Lung (tissue), 12 donors: ENCODE results near the gene ERVV-1. TPM values are rescaled to one million over a fixed set of nuclear protein-coding genes. Genes with fewer than 3 reads are reported as not detected.
A peak's percentile ranks its signal among the peaks of the same experiment; 100 is the strongest.

ENCODE experiments used
- ATAC-seq: fragments of 200-7000 bp; cut with Tn5 transposase; one replicate; pipeline ENCODE4 v1.9.1; 2020; ENCODE audit warnings: moderate number of reproducible peaks; ENCODE audit not compliant: insufficient read depth, low FRiP score
- DNase-seq, 3 donors: peaks; one replicate each; pipeline ENCODE4 v3.0.0-alpha.2; 2013 to 2017
- H3K27ac ChIP-seq, 2 donors: one replicate each; pipeline ENCODE4 v1.5.1; 2013; ENCODE audit warnings: mild to moderate bottlenecking in 2 of 2, moderate library complexity in 2 of 2, control low read depth in 1 of 2, inconsistent platforms in 1 of 2, low read depth in 1 of 2, low read length in 1 of 2
- H3K27me3 ChIP-seq, 3 donors: one replicate each; pipeline ENCODE4 v1.5.1; 2013; ENCODE audit warnings: low read length in 2 of 3; ENCODE audit not compliant: control insufficient read depth in 3 of 3, insufficient read depth in 3 of 3
- H3K36me3 ChIP-seq, 4 donors: one replicate each; pipeline ENCODE4 v1.5.1; 2013; ENCODE audit warnings: low read length in 4 of 4, mild to moderate bottlenecking in 1 of 4, moderate library complexity in 1 of 4; ENCODE audit not compliant: control insufficient read depth in 4 of 4, insufficient read depth in 4 of 4
- H3K4me1 ChIP-seq, 5 donors: one replicate each; pipeline ENCODE4 v1.5.1; 2013; ENCODE audit warnings: low read length in 5 of 5, mild to moderate bottlenecking in 2 of 5, moderate library complexity in 1 of 5; ENCODE audit not compliant: control insufficient read depth in 5 of 5, insufficient read depth in 5 of 5
- H3K4me3 ChIP-seq: one replicate; pipeline ENCODE4 v1.5.1; 2013; ENCODE audit warnings: mild to moderate bottlenecking, control low read depth, moderate library complexity
- H3K9ac ChIP-seq, 2 donors: one replicate each; pipeline ENCODE4 v1.5.1; 2013; ENCODE audit warnings: low read length in 2 of 2, control low read depth in 1 of 2; ENCODE audit not compliant: insufficient read depth in 1 of 2
- H3K9me3 ChIP-seq, 4 donors: one replicate each; pipeline ENCODE4 v1.5.1; 2013; ENCODE audit warnings: low read length in 3 of 4, mild to moderate bottlenecking in 1 of 4, moderate library complexity in 1 of 4; ENCODE audit not compliant: control insufficient read depth in 4 of 4, insufficient read depth in 3 of 4
- CTCF ChIP-seq: IDR thresholded peaks from 2 replicates; pipeline ENCODE4 v1.5.1; 2012; ENCODE audit warnings: mild to moderate bottlenecking; ENCODE audit errors: control extremely low read depth, extremely low read depth
- WGBS, 2 donors: extraction: QIAGEN DNeasy Blood & Tissue Kit; methylation state at CpG; one replicate each; pipeline ENCODE4 v1.1.7; 2013; 5-methylcytosine and 5-hydroxymethylcytosine counted together
- polyA plus RNA-seq, 2 donors: library from polyadenylated mRNA; stranded (reverse); fragments of 200-250 nt; gene quantifications; one replicate each; pipeline ENCODE4 v1.2.1, GENCODE V29; 2013
- total RNA-seq, 2 donors: library from RNA; depleted of rRNA in 1 of 2; stranded (reverse); fragments of >200 nt in 1 of 2; gene quantifications; one replicate each; pipeline ENCODE4 v1.2.1, GENCODE V29; 2014 to 2021
- donor health status: control.
- donor health status: control.
- donor health status: Bipolar disorder and iron deficiency.
- donor health status: healthy.
- donor health status: DM: yes; HTN: yes; CAD: no.

The ERVV-1 gene
- total and polyA plus RNA-seq, 4 donors: not detected

GRCh38 chr19:53041366-53041765 lies 27.6 kb downstream of the ERVV-1 start:
- H3K9me3 ChIP-seq: peaks cover 0 to 33% (median 3%) of the 10 kb centered on the region in 4 donors
- 74 to 96% methylated on average over 1 of the region's 1 CpG for WGBS, 2 donors
- H3K9ac ChIP-seq: no peak overlapping the region
- peaks cover 3 to 4% (median 3%) of the 10 kb centered on the region in 3 donors for H3K27me3 ChIP-seq
- H3K27ac ChIP-seq: no peak overlapping the region
- no peak for ATAC-seq
- DNase-seq: no peak
- no peak for TF ChIP-seq CTCF
- peaks cover 0 to 2% (median 0%) of the 10 kb centered on the region in 5 donors for H3K4me1 ChIP-seq
- no peak overlapping the region for H3K4me3 ChIP-seq
- no peaks in the 10 kb centered on the region for H3K36me3 ChIP-seq

GRCh38 chr19:53045536-53045935 lies 31.8 kb downstream of the ERVV-1 start:
- no peak for ATAC-seq
- peaks cover 0 to 3% (median 2%) of the 10 kb centered on the region in 3 donors for H3K27me3 ChIP-seq
- TF ChIP-seq CTCF: no peak
- no peak overlapping the region for H3K4me3 ChIP-seq
- H3K4me1 ChIP-seq: no peaks in the 10 kb centered on the region
- H3K36me3 ChIP-seq: no peaks in the 10 kb centered on the region
- H3K9ac ChIP-seq: no peak overlapping the region
- DNase-seq: no peak
- peaks cover 0 to 20% (median 4%) of the 10 kb centered on the region in 4 donors for H3K9me3 ChIP-seq
- WGBS, 2 donors: 68 to 86% methylated on average over 16 of the region's 16 CpGs
- no peak overlapping the region for H3K27ac ChIP-seq

- no peak overlapping the region for H3K9ac ChIP-seq
- peaks cover 0 to 26% (median 4%) of the 10 kb centered on the region in 4 donors for H3K9me3 ChIP-seq
- no peak overlapping the region for H3K4me3 ChIP-seq
- DNase-seq (no peak), ATAC-seq (no peak)
- H3K27me3 ChIP-seq: no peaks in the 10 kb centered on the region
- no peaks in the 10 kb centered on the region for H3K4me1 ChIP-seq
- H3K27ac ChIP-seq: no peak overlapping the region
- WGBS, 2 donors: 91 to 97% methylated on average over 2 of the region's 2 CpGs
- no peak for TF ChIP-seq CTCF
- H3K36me3 ChIP-seq: no peaks in the 10 kb centered on the region
These were observed 33.7 kb downstream of the ERVV-1 start for GRCh38 chr19:53047379-53047778.

GRCh38 chr19:53055117-53055516 lies 41.4 kb downstream of the ERVV-1 start:
- no peak overlapping the region for H3K4me3 ChIP-seq
- no peak for TF ChIP-seq CTCF
- peaks cover 0 to 4% (median 0%) of the 10 kb centered on the region in 3 donors for H3K27me3 ChIP-seq
- no peak overlapping the region for H3K9ac ChIP-seq
- no peaks in the 10 kb centered on the region for H3K4me1 ChIP-seq
- WGBS, 2 donors: 32 to 76% methylated on average over 2 of the region's 2 CpGs
- H3K27ac ChIP-seq: no peak overlapping the region
- peak in 2 of 3 donors; percentile 8 to 24 for DNase-seq
- no peaks in the 10 kb centered on the region for H3K36me3 ChIP-seq
- H3K9me3 ChIP-seq: peaks cover 0 to 43% (median 2%) of the 10 kb centered on the region in 4 donors
- no peak for ATAC-seq
